Measurements from ENCODE around the gene SELENOO.

DNA sequence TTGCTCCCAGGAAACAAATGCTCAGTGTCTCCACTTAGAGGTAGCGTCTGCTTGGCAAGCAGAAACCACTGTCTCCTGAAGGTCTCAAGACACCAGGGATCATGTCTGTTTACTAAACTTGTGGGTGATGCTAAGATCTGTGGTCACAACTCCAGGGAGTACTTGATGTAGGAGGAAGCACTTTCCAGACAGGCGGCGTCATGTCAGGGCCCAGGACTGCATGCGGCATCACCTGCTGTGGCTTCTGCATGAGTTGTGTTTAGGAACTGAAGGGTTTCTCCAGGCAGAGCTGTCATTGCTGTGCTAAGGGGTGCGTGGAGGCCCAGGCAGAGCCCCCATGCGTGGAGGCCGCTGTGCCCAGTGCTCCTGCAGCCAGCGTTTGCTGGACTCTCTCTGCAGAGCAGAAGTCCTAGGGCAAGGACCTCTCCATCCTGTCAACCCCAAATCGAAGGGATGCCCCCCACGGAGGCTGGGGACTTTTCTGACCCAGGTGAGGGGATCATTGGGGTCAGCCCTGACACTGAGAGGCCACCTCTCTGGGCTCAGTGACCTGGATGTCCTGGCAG is 38.3 kb upstream of the SELENOO start:
- TF ChIP-seq CTCF (IDR thresholded peaks at IDR 0.05; ENCODE audit: poor library complexity), result no peak
- no peak for TF ChIP-seq EZH2 (IDR thresholded peaks at IDR 0.05; ENCODE audit: borderline replicate concordance)
- no peak for TF ChIP-seq EZH2phosphoT487 (IDR thresholded peaks at IDR 0.05; ENCODE audit: low read depth, severe bottlenecking, unreplicated experiment)

Data from hepatocyte (in vitro differentiated cells).